GM12872 (cell line): ENCODE measurements around the gene MFSD2B.

Source experiments
- CTCF ChIP-seq: IDR thresholded peaks from 3 replicates; pipeline ENCODE4 v1.5.1; 2011; ENCODE audit warnings: low read depth, mild to moderate bottlenecking, low read length, moderate library complexity; ENCODE audit not compliant: insufficient read depth

MFSD2B gene

GRCh38 chr2:24015562-24016375, 5.9 kb downstream of the MFSD2B start:
- no peak for TF ChIP-seq CTCF

GRCh38 chr2:24016376-24016761, 6.5 kb downstream of the MFSD2B start:
- no peak for TF ChIP-seq CTCF

GRCh38 chr2:24016853-24017703, 7.2 kb downstream of the MFSD2B start:
- TF ChIP-seq CTCF: no peak

GRCh38 chr2:24017711-24018110, 7.8 kb downstream of the MFSD2B start:
- TF ChIP-seq CTCF: no peak

- no peak for TF ChIP-seq CTCF
Observed at GRCh38 chr2:24018241-24018640, 8.4 kb downstream of the MFSD2B start.

GRCh38 chr2:24019729-24020128, 9.8 kb downstream of the MFSD2B start:
- no peak for TF ChIP-seq CTCF

GRCh38 chr2:24020244-24020643, 10.4 kb downstream of the MFSD2B start:
- no peak for TF ChIP-seq CTCF
